Measurements from ENCODE around the gene GLUL. TPM values are rescaled to one million over a fixed set of nuclear protein-coding genes. Genes with fewer than 3 reads are reported as not detected.

The GLUL gene
- total and polyA plus RNA-seq, 2 of the 4 experiments (the other 2 are of a cell fraction): 131 to 385 TPM

DNA sequence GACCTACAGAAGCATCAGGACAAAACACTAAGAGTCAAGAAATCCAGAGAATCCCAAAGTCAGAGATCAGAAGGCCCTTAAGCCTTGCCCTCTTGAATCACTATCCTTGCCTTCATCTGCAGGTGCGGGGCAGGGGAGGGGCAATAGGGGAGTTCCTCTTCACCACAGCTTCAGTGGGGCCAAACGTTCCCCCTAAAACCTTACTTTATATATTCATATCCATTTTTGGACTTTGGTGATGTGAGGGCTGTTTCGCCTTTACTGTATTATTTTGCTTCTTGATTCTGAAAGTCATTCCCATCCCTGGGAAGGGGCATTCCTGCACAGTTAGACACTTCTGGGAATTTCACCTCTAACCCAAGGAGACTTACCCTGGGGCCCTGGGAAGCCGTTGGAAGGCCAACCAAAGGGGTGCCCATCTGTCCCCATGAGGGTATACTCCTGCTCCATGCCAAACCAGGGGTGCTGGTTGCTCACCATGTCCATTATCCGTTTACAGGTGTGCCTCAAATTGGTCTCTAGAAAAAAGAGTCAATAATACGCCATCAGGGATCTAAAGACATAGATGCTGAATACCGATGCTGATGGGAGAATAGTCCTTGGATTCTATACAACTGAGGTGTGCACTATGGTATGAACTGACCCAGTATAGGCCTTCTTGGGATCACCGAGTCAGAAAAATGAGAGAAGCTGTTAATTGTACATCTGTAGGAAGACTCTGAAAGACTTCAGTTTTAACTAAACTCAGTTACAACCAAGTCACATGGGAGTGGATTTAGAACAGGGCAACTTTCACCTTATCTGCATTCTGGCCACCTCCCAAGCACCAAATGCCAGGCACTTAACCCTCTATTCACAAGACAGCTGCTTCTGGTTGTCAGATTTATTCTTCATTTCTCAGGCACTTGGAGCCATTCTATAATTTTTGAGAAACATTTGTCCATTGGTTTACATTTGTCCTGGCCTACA lies 5.4 kb downstream of the GLUL start (continued):
- no peak for TF ChIP-seq ELK1 (IDR thresholded peaks at IDR 0.05; ENCODE audit: borderline replicate concordance, low read depth, low read length)

- Histone ChIP-seq H3K9me3 (ENCODE audit: control insufficient read depth, insufficient read depth, low read length) (no peaks in the 10 kb centered on the region), H3K4me1 (ENCODE audit: control insufficient read depth, insufficient read depth, low read length) (no peaks in the 10 kb centered on the region; the same call in none of the 2 replicates), H3K23ac (ENCODE audit: low read depth, low read length) (no peak overlapping the region), H3K9me1 (ENCODE audit: insufficient read depth, low read length) (peaks cover 10% of the 10 kb centered on the region; the same call in 1 of the 2 replicates), H3K36me3 (ENCODE audit: control insufficient read depth, insufficient read depth, low read length) (peaks cover 52% of the 10 kb centered on the region), H2BK5ac (ENCODE audit: low read depth, low read length, poor library complexity, severe bottlenecking) (no peak overlapping the region), H2AK5ac (ENCODE audit: low read depth, low read length) (no peak overlapping the region), H3K14ac (replicated peaks; ENCODE audit: low read depth, low read length) (no peak overlapping the region), H4K20me1 (ENCODE audit: insufficient read depth, low read length) (peaks cover 14% of the 10 kb centered on the region), H2BK20ac (ENCODE audit: low read depth, low read length) (no peak overlapping the region), H3K4me3 (ENCODE audit: insufficient read depth, low read depth, low read length) (no peak overlapping the region), H4K5ac (ENCODE audit: low read depth, low read length) (no peak overlapping the region), H2AFZ (replicated peaks; ENCODE audit: low read length, poor library complexity) (no peak overlapping the region), H2BK15ac (ENCODE audit: low read depth, low read length) (no peak overlapping the region), H4K91ac (ENCODE audit: insufficient read depth, low read depth, low read length) (no peak overlapping the region), H3K4ac (ENCODE audit: low read depth, low read length) (no peak overlapping the region), H4K8ac (ENCODE audit: low read depth in 2 of 2, low read length in 2 of 2) (no peak overlapping the region), H3K79me1 (ENCODE audit: low read depth in 1 of 2, low read length in 2 of 2) (peaks cover 8 to 28% of the 10 kb centered on the region in 2 experiments), H3K56ac (ENCODE audit: extremely low read depth, insufficient read depth, low read length) (no peak overlapping the region), H3K9ac (ENCODE audit: low read depth, low read length) (no peak overlapping the region), H2BK120ac (ENCODE audit: low read depth, low read length) (no peak overlapping the region), H2AK9ac (replicated peaks; ENCODE audit: low read depth, low read length, poor library complexity) (no peak overlapping the region), H3K4me2 (ENCODE audit: low read depth, low read length) (no peak overlapping the region), H3K27me3 (ENCODE audit: control insufficient read depth, insufficient read depth, low read length) (no peaks in the 10 kb centered on the region), H3K18ac (ENCODE audit: low read depth, low read length) (no peak overlapping the region), H3K27ac (ENCODE audit: insufficient read depth, low read length) (no peak overlapping the region)
- dilution Hi-C loops (cut with HindIII; ENCODE audit: low sequenced_read_pairs, unreplicated experiment): no loop called here
- no TSS peak for BruUV-seq (replicated peaks)
- DNase-seq (no peak), ATAC-seq (ENCODE audit: low read depth) (no peak)
- in situ Hi-C loops (cut with MboI; ENCODE audit: low sequenced_read_pairs): no loop called here
- TF ChIP-seq RFX5 (IDR thresholded peaks at IDR 0.05; ENCODE audit: low read depth, low read length) (no peak), CEBPB (IDR thresholded peaks at IDR 0.05; ENCODE audit: low read depth, low read length) (no peak)
- TF ChIP-seq, protein P1, sequence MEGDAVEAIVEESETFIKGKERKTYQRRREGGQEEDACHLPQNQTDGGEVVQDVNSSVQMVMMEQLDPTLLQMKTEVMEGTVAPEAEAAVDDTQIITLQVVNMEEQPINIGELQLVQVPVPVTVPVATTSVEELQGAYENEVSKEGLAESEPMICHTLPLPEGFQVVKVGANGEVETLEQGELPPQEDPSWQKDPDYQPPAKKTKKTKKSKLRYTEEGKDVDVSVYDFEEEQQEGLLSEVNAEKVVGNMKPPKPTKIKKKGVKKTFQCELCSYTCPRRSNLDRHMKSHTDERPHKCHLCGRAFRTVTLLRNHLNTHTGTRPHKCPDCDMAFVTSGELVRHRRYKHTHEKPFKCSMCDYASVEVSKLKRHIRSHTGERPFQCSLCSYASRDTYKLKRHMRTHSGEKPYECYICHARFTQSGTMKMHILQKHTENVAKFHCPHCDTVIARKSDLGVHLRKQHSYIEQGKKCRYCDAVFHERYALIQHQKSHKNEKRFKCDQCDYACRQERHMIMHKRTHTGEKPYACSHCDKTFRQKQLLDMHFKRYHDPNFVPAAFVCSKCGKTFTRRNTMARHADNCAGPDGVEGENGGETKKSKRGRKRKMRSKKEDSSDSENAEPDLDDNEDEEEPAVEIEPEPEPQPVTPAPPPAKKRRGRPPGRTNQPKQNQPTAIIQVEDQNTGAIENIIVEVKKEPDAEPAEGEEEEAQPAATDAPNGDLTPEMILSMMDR (conservative IDR thresholded peaks at IDR 0.05; ENCODE audit: low read depth, low read length): no peak
- CTCF ChIA-PET: no interaction called here
- POLR2A ChIA-PET (ENCODE audit: unreplicated experiment): no interaction called here
- 98% methylated on average over 7 of the region's 19 CpGs; no CpG with 5 or more reads in 1 of the 2 experiments for WGBS, 2 experiments (ENCODE audit: extremely low coverage in 2 of 2, insufficient read length in 1 of 2)
- intact Hi-C loops (cut with micrococcal nuclease): no loop called here
These were observed 7.1 kb downstream of the GLUL start for GRCh38 chr1:182384387-182384960.
